Tibial artery (tissue), 4 donors: ENCODE measurements around the gene ATP8B3.

Experiments used
- DNase-seq, 2 donors: peaks; one replicate each; pipeline ENCODE4 v3.0.0-alpha.2; 2019
- H3K27ac ChIP-seq, 2 donors: fragments of 200-600 bp; sonication (generic) in 1 of 2; 1 replicate in 1 of 2; 2 replicates in 1 of 2; pipeline ENCODE4 v1.5.1; 2018 to 2019; ENCODE audit warnings: mild to moderate bottlenecking in 1 of 2
- H3K27me3 ChIP-seq, 2 donors: fragments of 200-600 bp; sonication (generic) in 1 of 2; one replicate each; pipeline versions ENCODE4 v1.5.1 to v1.6.0; 2016 to 2019
- H3K36me3 ChIP-seq, 3 donors: fragments of 200-600 bp; sonication (generic) in 2 of 3; one replicate each; pipeline ENCODE4 v1.5.1; 2016 to 2019; ENCODE audit warnings: mild to moderate bottlenecking in 2 of 3
- H3K4me1 ChIP-seq, 4 donors: fragments of 200-600 bp; sonication (generic) in 2 of 4; 1 replicate in 3 of 4; 2 replicates in 1 of 4; pipeline ENCODE4 v1.5.1; 2016 to 2019
- H3K4me3 ChIP-seq, 2 donors: fragments of 200-600 bp; sonication (generic) in 1 of 2; 1 replicate in 1 of 2; 2 replicates in 1 of 2; pipeline ENCODE4 v1.5.1; 2018 to 2019; ENCODE audit warnings: mild to moderate bottlenecking in 2 of 2
- H3K9me3 ChIP-seq, 3 donors: fragments of 200-600 bp; sonication (generic) in 1 of 3; one replicate each; pipeline ENCODE4 v1.5.1; 2016 to 2019
- intact Hi-C: fragments of 100-400 bp; cut with DNase I; formaldehyde crosslinking; loops from one replicate; pipeline ENCODE4 v1.15.0; 2023; ENCODE audit warnings: low total_unique reads
- TF ChIP-seq, protein P1 (sequence below), 2 experiments: fragments of 200-600 bp in 1 of 2; fragments of 450-650 bp in 1 of 2; IDR thresholded peaks; one replicate each; pipeline ENCODE4 v1.5.1; 2017 to 2019; ENCODE audit warnings: antibody characterized with exemption in 2 of 2, mild to moderate bottlenecking in 1 of 2, moderate library complexity in 1 of 2

ATP8B3 gene

DNA sequence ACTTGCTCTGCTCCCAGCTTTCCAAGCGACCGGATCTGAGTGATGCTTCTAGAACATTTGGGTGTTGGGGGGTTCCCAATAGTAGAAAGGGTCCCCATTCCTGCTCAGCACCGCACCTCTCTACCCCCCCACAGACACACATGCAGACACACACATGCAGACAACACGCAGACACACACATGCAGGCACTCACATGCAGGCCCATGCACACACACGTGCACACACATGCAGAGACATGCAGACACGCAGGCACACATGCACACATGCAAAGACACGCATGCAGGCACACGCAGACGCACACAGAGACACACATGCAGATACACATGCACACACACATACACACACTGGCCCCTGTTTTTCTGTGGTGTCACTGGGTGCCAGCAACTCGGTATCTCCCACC lies 34.9 kb downstream of the ATP8B3 start:
- no peak for DNase-seq
- Histone ChIP-seq H3K36me3 (no peaks in the 10 kb centered on the region), H3K4me1 (peaks cover 0 to 9% (median 3%) of the 10 kb centered on the region in 4 donors), H3K27me3 (peaks cover 9 to 88% of the 10 kb centered on the region in 2 donors), H3K4me3 (no peak overlapping the region), H3K9me3 (peaks cover 0 to 21% (median 13%) of the 10 kb centered on the region in 3 donors), H3K27ac (no peak overlapping the region)
- intact Hi-C loops, result no loop called here
- TF ChIP-seq, protein P1, sequence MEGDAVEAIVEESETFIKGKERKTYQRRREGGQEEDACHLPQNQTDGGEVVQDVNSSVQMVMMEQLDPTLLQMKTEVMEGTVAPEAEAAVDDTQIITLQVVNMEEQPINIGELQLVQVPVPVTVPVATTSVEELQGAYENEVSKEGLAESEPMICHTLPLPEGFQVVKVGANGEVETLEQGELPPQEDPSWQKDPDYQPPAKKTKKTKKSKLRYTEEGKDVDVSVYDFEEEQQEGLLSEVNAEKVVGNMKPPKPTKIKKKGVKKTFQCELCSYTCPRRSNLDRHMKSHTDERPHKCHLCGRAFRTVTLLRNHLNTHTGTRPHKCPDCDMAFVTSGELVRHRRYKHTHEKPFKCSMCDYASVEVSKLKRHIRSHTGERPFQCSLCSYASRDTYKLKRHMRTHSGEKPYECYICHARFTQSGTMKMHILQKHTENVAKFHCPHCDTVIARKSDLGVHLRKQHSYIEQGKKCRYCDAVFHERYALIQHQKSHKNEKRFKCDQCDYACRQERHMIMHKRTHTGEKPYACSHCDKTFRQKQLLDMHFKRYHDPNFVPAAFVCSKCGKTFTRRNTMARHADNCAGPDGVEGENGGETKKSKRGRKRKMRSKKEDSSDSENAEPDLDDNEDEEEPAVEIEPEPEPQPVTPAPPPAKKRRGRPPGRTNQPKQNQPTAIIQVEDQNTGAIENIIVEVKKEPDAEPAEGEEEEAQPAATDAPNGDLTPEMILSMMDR (IDR thresholded peaks at IDR 0.05), result no peak

DNA sequence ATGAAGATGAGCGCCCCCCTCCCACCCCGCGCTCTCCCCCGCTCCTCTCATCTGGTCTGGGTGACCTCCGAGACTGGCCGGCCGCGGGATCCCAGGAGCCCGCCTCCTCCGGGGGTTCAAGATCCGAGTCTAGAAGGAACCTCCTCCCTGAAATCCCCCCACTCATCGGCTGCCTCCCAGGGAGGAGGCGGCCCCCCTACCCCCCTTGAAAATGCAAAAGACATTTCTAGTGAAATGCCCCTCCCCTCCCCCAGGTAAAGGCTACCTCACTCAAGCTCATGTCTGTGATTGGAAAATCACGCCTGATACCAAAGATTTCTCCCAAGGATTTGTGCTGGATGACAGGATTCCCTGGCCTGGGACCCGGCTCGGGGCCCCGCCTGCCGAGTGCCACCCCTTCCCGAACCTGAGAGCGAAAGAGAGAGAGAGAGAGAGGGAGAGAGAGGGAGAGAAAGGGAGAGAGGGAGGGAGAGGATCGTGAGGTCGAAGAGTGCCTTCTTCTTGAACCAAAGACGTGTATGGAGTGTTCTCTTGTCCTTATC lies 35.4 kb downstream of the ATP8B3 start:
- TF ChIP-seq, protein P1 (IDR thresholded peaks at IDR 0.05), result no peak
- no peak overlapping the region for H3K27ac ChIP-seq
- H3K27me3 ChIP-seq, result peaks cover 9 to 88% of the 10 kb centered on the region in 2 donors
- intact Hi-C loops, result no loop called here
- H3K4me1 ChIP-seq, result peaks cover 0 to 9% (median 3%) of the 10 kb centered on the region in 4 donors
- H3K36me3 ChIP-seq, result no peaks in the 10 kb centered on the region
- H3K4me3 ChIP-seq, result no peak overlapping the region
- DNase-seq, result no peak
- peaks cover 0 to 16% (median 10%) of the 10 kb centered on the region in 3 donors for H3K9me3 ChIP-seq

DNA sequence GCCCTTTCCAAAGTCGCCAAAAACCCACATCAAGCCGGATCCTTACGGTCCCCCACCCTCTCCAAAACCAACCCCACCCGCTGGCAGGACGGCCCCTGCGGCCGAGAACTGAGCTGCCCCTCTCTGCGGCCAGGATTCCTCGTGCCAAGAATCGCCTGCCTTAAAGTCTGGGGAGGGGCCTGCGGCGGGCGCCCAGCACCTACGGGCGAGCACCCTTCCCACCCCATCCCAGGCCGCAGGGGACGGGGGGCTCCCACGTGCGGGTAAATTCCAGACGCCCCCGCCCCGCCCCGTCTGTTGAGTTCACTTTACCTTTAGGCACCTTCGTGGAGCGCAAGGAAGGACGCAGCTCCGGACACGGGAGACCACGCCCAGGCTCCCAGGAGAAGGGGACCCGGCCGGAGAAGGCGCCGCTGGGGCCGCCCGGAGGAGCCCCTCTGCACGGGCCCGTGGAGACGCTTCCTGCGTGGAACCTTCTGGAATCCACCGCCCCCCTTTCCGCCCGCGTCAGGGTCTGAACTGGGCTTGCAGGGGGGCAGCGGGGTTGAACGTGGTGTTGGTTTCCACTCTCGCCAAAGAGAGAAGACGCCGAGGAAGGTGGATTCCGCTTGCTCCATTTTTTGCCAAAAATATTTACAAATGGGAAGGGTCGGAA lies 36.0 kb downstream of the ATP8B3 start:
- no peak overlapping the region for H3K27ac ChIP-seq
- no peaks in the 10 kb centered on the region for H3K36me3 ChIP-seq
- H3K4me1 ChIP-seq, result peaks cover 0 to 9% (median 3%) of the 10 kb centered on the region in 4 donors
- DNase-seq, result no peak
- TF ChIP-seq, protein P1 (IDR thresholded peaks at IDR 0.05), result no peak
- peaks cover 0 to 16% (median 14%) of the 10 kb centered on the region in 3 donors for H3K9me3 ChIP-seq
- H3K4me3 ChIP-seq, result no peak overlapping the region
- intact Hi-C loops, result no loop called here
- H3K27me3 ChIP-seq, result peaks cover 9 to 89% of the 10 kb centered on the region in 2 donors

DNA sequence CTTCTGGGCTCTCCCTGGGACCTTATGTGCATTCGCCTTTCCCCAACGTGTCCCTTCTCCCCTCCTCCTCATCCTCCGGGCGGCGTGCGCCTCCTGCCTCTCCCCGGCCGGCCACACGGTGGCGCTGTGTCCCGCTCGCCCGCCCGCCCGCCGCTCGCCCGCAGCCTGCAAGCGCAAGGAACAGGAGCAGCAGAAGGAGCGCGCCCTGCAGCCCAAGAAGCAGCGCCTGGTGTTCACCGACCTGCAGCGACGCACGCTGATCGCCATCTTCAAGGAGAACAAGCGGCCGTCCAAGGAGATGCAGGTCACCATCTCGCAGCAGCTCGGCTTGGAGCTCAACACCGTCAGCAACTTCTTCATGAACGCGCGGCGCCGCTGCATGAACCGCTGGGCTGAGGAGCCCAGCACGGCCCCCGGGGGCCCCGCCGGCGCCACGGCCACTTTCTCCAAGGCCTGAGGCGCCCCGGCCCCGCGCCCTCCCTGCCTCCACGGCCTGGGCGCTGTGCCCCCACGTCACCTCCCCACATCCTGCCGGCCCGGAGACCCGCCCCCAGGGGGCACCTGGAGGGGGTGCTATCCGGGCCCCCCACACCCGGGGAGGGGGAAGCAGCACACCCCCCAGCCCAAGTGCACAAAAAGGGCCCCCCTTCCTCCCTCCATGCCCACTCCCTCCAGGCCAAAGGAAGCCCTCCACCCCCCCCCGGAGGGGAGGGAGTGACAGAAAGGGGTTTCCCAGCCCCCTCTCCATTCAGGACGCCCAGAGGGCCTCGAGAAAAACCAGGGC lies 36.9 kb downstream of the ATP8B3 start:
- H3K4me1 ChIP-seq, result peaks cover 0 to 9% (median 3%) of the 10 kb centered on the region in 4 donors
- intact Hi-C loops, result no loop called here
- no peak for DNase-seq
- no peak overlapping the region for H3K4me3 ChIP-seq
- peaks cover 3 to 25% (median 23%) of the 10 kb centered on the region in 3 donors for H3K9me3 ChIP-seq
- no peaks in the 10 kb centered on the region for H3K36me3 ChIP-seq
- TF ChIP-seq, protein P1 (IDR thresholded peaks at IDR 0.05), result no peak
- H3K27ac ChIP-seq, result no peak overlapping the region
- peaks cover 9 to 88% of the 10 kb centered on the region in 2 donors for H3K27me3 ChIP-seq

DNA sequence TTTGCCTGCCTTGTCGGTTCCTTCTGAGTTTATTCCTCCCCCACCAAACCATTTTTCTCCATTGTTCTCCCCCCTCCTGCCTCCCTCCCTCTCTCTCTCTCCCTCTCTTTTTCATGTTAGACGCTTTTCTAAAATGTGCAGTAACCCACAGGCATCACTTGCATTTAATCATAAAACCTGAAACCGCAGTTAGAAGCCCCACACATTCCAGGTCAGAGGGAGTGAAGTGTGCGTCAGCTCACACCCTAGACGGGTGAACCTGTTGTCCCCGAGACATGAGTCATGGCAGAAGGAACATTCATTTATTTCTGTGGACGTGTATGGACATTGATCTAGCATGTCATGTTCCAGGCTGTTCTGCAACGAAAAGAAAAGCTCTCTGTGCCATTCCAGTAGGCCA lies 38.9 kb downstream of the ATP8B3 start:
- peaks cover 3 to 30% (median 26%) of the 10 kb centered on the region in 3 donors for H3K9me3 ChIP-seq
- no peak overlapping the region for H3K4me3 ChIP-seq
- peaks cover 0 to 9% (median 3%) of the 10 kb centered on the region in 4 donors for H3K4me1 ChIP-seq
- no peak for DNase-seq
- H3K27ac ChIP-seq, result no peak overlapping the region
- peaks cover 9 to 90% of the 10 kb centered on the region in 2 donors for H3K27me3 ChIP-seq
- TF ChIP-seq, protein P1 (IDR thresholded peaks at IDR 0.05), result no peak
- intact Hi-C loops, result no loop called here
- H3K36me3 ChIP-seq, result no peaks in the 10 kb centered on the region
